H9 (cell line): ENCODE measurements around the gene POFUT2. TPM values are rescaled to one million over a fixed set of nuclear protein-coding genes. Genes with fewer than 3 reads are reported as not detected.

Source experiments
- DNase-seq: peaks from one replicate; pipeline ENCODE4 v3.0.0-alpha.2; 2017
- H2AFZ ChIP-seq: one replicate; pipeline ENCODE4 v1.6.1; 2013; ENCODE audit warnings: mild to moderate bottlenecking, low read length, control low read depth, moderate library complexity
- H2AK5ac ChIP-seq: 2 replicates; pipeline ENCODE4 v1.6.1; 2013; ENCODE audit warnings: low read length, control low read depth, mixed read lengths; ENCODE audit not compliant: insufficient read length
- H2BK120ac ChIP-seq: one replicate; pipeline ENCODE4 v1.6.1; 2013; ENCODE audit warnings: low read depth, mild to moderate bottlenecking, low read length, control low read depth, inconsistent platforms; ENCODE audit not compliant: poor library complexity, severe bottlenecking
- H2BK12ac ChIP-seq: 2 replicates; pipeline ENCODE4 v1.6.1; 2013; ENCODE audit warnings: low read length, control low read depth, mixed read lengths, low read depth; ENCODE audit not compliant: insufficient read length
- H2BK15ac ChIP-seq: 2 replicates; pipeline ENCODE4 v1.6.1; 2013; ENCODE audit warnings: low read depth, low read length, control low read depth
- H2BK20ac ChIP-seq: one replicate; pipeline ENCODE4 v1.6.1; 2013; ENCODE audit warnings: low read depth, mild to moderate bottlenecking, low read length, control low read depth, inconsistent platforms; ENCODE audit not compliant: poor library complexity, severe bottlenecking
- H2BK5ac ChIP-seq: 2 replicates; pipeline ENCODE4 v1.6.1; 2013; ENCODE audit warnings: low read length, control low read depth, mixed read lengths; ENCODE audit not compliant: insufficient read length
- H3K14ac ChIP-seq: 2 replicates; pipeline ENCODE4 v1.6.1; 2013; ENCODE audit warnings: low read length, control low read depth; ENCODE audit not compliant: insufficient read depth
- H3K18ac ChIP-seq: 2 replicates; pipeline ENCODE4 v1.6.1; 2013; ENCODE audit warnings: low read depth, mild to moderate bottlenecking, mixed read lengths, low read length, control low read depth; ENCODE audit not compliant: insufficient read length
- H3K23ac ChIP-seq: 2 replicates; pipeline ENCODE4 v1.6.1; 2013; ENCODE audit warnings: low read length, control low read depth, mixed read lengths, low read depth; ENCODE audit not compliant: insufficient read length
- H3K23me2 ChIP-seq: 2 replicates; pipeline ENCODE4 v1.6.1; 2013; ENCODE audit warnings: low read depth, mild to moderate bottlenecking, mixed read lengths, low read length, control low read depth; ENCODE audit not compliant: insufficient read length, poor library complexity, severe bottlenecking
- H3K27ac ChIP-seq: 2 replicates; pipeline ENCODE4 v1.5.1; 2013; ENCODE audit warnings: low read length, control low read depth, mixed read lengths, low read depth; ENCODE audit not compliant: insufficient read length
- H3K27me3 ChIP-seq: 2 replicates; pipeline ENCODE4 v1.6.1; 2013; ENCODE audit warnings: low read length, control low read depth, inconsistent platforms; ENCODE audit not compliant: insufficient read depth
- H3K4ac ChIP-seq: 2 replicates; pipeline ENCODE4 v1.6.1; 2013; ENCODE audit warnings: low read depth, mild to moderate bottlenecking, control low read depth, inconsistent platforms, low read length, moderate library complexity
- H3K4me1 ChIP-seq: 2 replicates; pipeline ENCODE4 v1.6.1; 2013; ENCODE audit warnings: low read length, control low read depth, inconsistent platforms; ENCODE audit not compliant: insufficient read depth
- H3K4me2 ChIP-seq: 2 replicates; pipeline ENCODE4 v1.6.1; 2013; ENCODE audit warnings: low read length, control low read depth, mixed read lengths; ENCODE audit not compliant: insufficient read length, insufficient read depth
- H3K56ac ChIP-seq: 2 replicates; pipeline ENCODE4 v1.6.1; 2013; ENCODE audit warnings: low read depth, mild to moderate bottlenecking, mixed read lengths, low read length, control low read depth; ENCODE audit not compliant: insufficient read length
- H3K79me1 ChIP-seq: 2 replicates; pipeline ENCODE4 v1.6.1; 2013; ENCODE audit warnings: low read depth, mild to moderate bottlenecking, moderate library complexity, low read length, control low read depth, inconsistent platforms; ENCODE audit not compliant: insufficient read depth, poor library complexity, severe bottlenecking
- H3K79me2 ChIP-seq: 2 replicates; pipeline ENCODE4 v1.6.1; 2013; ENCODE audit warnings: low read length, control low read depth, inconsistent platforms; ENCODE audit not compliant: insufficient read depth
- H3K9ac ChIP-seq: 2 replicates; pipeline ENCODE4 v1.6.1; 2013; ENCODE audit warnings: low read length, control low read depth, mixed read lengths; ENCODE audit not compliant: insufficient read length; ENCODE audit errors: extremely low read depth
- H3K9me3 ChIP-seq: one replicate; pipeline ENCODE4 v1.6.1; 2013; ENCODE audit warnings: low read depth, low read length, inconsistent platforms; ENCODE audit not compliant: control insufficient read depth
- H3T11ph ChIP-seq: one replicate; pipeline ENCODE4 v1.6.1; 2013; ENCODE audit warnings: mild to moderate bottlenecking, low read length, control low read depth, inconsistent platforms
- H4K20me1 ChIP-seq: one replicate; pipeline ENCODE4 v1.6.1; 2013; ENCODE audit not compliant: control insufficient read depth, insufficient read length, insufficient read depth
- H4K5ac ChIP-seq: 2 replicates; pipeline ENCODE4 v1.6.1; 2013; ENCODE audit warnings: low read depth, mild to moderate bottlenecking, mixed read lengths, low read length, control low read depth; ENCODE audit not compliant: insufficient read length
- H4K8ac ChIP-seq: replicated peaks from 2 replicates; pipeline ENCODE4 v1.6.1; 2013; ENCODE audit warnings: low read length, control low read depth, mixed read lengths, low read depth; ENCODE audit not compliant: insufficient read length
- H4K91ac ChIP-seq: 2 replicates; pipeline ENCODE4 v1.6.1; 2013; ENCODE audit warnings: low read depth, mild to moderate bottlenecking, moderate library complexity, mixed read lengths, low read length, control low read depth; ENCODE audit not compliant: insufficient read length
- H3K27ac Mint-ChIP-seq, 3 experiments: 2 replicates in 2 of 3; 3 replicates in 1 of 3; pipeline ENCODE4 v1.8.0; 2020 to 2021; ENCODE audit warnings: mixed read lengths in 3 of 3, mild to moderate bottlenecking in 1 of 3, moderate library complexity in 1 of 3
- H3K27me3 Mint-ChIP-seq: 2 replicates; pipeline ENCODE4 v1.8.0; 2021; ENCODE audit warnings: low read depth, mild to moderate bottlenecking, moderate library complexity, mixed read lengths
- H3K36me3 Mint-ChIP-seq, 3 experiments: 2 replicates in 2 of 3; 3 replicates in 1 of 3; pipeline ENCODE4 v1.8.0; 2020 to 2021; ENCODE audit warnings: low read depth in 3 of 3, mixed read lengths in 3 of 3; ENCODE audit not compliant: insufficient read depth in 1 of 3
- H3K4me1 Mint-ChIP-seq, 2 experiments: 2 replicates each; pipeline ENCODE4 v1.8.0; 2020; ENCODE audit warnings: mixed read lengths in 2 of 2
- H3K4me3 Mint-ChIP-seq, 2 experiments: 2 replicates in 1 of 2; 3 replicates in 1 of 2; pipeline ENCODE4 v1.8.0; 2020 to 2021; ENCODE audit warnings: mild to moderate bottlenecking in 2 of 2, mixed read lengths in 2 of 2, moderate library complexity in 1 of 2
- H3K9me3 Mint-ChIP-seq, 2 experiments: 2 replicates in 1 of 2; 3 replicates in 1 of 2; pipeline ENCODE4 v1.8.0; 2020; ENCODE audit warnings: mild to moderate bottlenecking in 2 of 2, mixed read lengths in 2 of 2, moderate library complexity in 1 of 2
- CTCF ChIP-seq: fragments of 200-600 bp; sonication (generic); conservative IDR thresholded peaks from 3 replicates; pipeline ENCODE4 v1.8.0; 2021; ENCODE audit warnings: antibody characterized with exemption, mild to moderate bottlenecking
- WGBS: extraction: QIAGEN DNeasy Blood & Tissue Kit; methylation state at CpG from one replicate; pipeline ENCODE4 v1.1.7; 2013; ENCODE audit warnings: missing lambda C conversion rate, low lambda C conversion rate, mixed read lengths; ENCODE audit not compliant: insufficient read length; ENCODE audit errors: extremely low coverage; 5-methylcytosine and 5-hydroxymethylcytosine counted together
- total RNA-seq: library from RNA; stranded (reverse); gene quantifications from 2 replicates; pipeline ENCODE4 v1.2.1, GENCODE V29; 2021

POFUT2 gene
- total RNA-seq, 1 experiment from 2014 or later: 34.8 TPM

- no peak overlapping the region for H3K4me3 Mint-ChIP-seq
These were observed 62.5 kb downstream of the POFUT2 start for GRCh38 chr21:45225041-45225740.

More at GRCh38 chr21:45225041-45225740, 62.5 kb downstream of the POFUT2 start:
- Histone ChIP-seq H3K9ac (no peak overlapping the region), H3T11ph (no peak overlapping the region), H3K23me2 (no peaks in the 10 kb centered on the region), H2BK12ac (no peak overlapping the region), H3K79me1 (no peaks in the 10 kb centered on the region), H3K14ac (no peak overlapping the region), H2AFZ (no peak overlapping the region), H3K79me2 (no peaks in the 10 kb centered on the region), H3K23ac (no peak overlapping the region), H4K20me1 (no peaks in the 10 kb centered on the region), H3K4ac (no peak overlapping the region), H2BK120ac (no peak overlapping the region), H3K56ac (no peak overlapping the region), H3K4me2 (no peak overlapping the region), H2BK5ac (no peak overlapping the region), H2AK5ac (no peak overlapping the region), H4K8ac (no peak overlapping the region), H4K91ac (no peak overlapping the region), H2BK20ac (no peak overlapping the region), H3K18ac (no peak overlapping the region), H3K4me1 (no peaks in the 10 kb centered on the region; the same call in 1 of the 2 replicates), H2BK15ac (no peak overlapping the region), H3K27me3 (no peaks in the 10 kb centered on the region), H3K27ac (no peak overlapping the region), H3K9me3 (no peaks in the 10 kb centered on the region), H4K5ac (no peak overlapping the region)
- Mint-ChIP-seq H3K4me1 (peaks cover 5% of the 10 kb centered on the region in 2 experiments; a peak in 2 of 4 replicates), H3K27me3 (no peaks in the 10 kb centered on the region), H3K9me3 (no peaks in the 10 kb centered on the region), H3K36me3 (no peaks in the 10 kb centered on the region; a peak in 1 of 7 replicates), H3K27ac (no peak overlapping the region)
- DNase-seq: no peak
- no peak for TF ChIP-seq CTCF
- no CpG with 5 or more reads among the region's 11 CpGs for WGBS
